ENCODE results near the gene BLOC1S1.

The BLOC1S1 gene

DNA sequence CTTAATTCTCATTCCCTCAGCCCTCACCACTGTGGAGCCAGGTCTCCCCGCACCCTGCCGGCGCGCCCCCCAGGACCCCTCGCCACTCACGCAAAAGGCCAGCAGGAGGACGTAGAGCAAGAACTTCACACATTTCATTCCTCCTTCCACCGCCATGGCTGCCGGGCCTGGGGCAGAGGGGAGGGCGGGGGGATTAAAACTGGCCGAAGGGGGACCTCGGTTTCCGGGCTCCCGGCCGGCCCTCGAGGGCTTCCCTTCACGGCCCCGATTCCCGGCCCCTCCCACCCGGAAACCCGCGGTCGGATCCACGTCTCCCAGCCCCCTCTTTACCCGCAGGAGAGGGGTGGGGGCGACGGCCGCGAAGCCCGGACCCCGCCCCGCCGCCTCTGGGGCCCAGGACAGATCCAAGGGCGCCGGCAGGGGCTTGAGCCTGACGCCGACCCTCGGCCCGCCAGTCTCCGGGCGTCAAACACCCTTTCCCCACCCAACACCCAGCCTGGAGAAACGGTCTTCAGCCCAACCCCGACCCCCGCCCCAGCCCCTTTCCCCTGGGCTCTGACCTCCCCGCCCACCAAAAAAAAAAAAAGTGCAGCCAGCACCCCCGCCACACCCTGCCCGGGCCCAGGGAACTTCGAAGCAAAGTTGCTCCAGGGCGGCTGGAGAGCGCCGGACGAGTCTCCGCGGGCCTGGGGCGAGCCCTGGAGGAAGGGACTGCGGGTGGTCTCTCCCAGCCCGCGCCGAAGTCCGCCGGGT is 12.5 kb downstream of the BLOC1S1 start:
- no peak for DNase-seq (ENCODE audit: low spot score)
- TF ChIP-seq, protein P1, sequence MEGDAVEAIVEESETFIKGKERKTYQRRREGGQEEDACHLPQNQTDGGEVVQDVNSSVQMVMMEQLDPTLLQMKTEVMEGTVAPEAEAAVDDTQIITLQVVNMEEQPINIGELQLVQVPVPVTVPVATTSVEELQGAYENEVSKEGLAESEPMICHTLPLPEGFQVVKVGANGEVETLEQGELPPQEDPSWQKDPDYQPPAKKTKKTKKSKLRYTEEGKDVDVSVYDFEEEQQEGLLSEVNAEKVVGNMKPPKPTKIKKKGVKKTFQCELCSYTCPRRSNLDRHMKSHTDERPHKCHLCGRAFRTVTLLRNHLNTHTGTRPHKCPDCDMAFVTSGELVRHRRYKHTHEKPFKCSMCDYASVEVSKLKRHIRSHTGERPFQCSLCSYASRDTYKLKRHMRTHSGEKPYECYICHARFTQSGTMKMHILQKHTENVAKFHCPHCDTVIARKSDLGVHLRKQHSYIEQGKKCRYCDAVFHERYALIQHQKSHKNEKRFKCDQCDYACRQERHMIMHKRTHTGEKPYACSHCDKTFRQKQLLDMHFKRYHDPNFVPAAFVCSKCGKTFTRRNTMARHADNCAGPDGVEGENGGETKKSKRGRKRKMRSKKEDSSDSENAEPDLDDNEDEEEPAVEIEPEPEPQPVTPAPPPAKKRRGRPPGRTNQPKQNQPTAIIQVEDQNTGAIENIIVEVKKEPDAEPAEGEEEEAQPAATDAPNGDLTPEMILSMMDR (IDR thresholded peaks at IDR 0.05; ENCODE audit: extremely low read depth, missing control alignments), result no peak

DNA sequence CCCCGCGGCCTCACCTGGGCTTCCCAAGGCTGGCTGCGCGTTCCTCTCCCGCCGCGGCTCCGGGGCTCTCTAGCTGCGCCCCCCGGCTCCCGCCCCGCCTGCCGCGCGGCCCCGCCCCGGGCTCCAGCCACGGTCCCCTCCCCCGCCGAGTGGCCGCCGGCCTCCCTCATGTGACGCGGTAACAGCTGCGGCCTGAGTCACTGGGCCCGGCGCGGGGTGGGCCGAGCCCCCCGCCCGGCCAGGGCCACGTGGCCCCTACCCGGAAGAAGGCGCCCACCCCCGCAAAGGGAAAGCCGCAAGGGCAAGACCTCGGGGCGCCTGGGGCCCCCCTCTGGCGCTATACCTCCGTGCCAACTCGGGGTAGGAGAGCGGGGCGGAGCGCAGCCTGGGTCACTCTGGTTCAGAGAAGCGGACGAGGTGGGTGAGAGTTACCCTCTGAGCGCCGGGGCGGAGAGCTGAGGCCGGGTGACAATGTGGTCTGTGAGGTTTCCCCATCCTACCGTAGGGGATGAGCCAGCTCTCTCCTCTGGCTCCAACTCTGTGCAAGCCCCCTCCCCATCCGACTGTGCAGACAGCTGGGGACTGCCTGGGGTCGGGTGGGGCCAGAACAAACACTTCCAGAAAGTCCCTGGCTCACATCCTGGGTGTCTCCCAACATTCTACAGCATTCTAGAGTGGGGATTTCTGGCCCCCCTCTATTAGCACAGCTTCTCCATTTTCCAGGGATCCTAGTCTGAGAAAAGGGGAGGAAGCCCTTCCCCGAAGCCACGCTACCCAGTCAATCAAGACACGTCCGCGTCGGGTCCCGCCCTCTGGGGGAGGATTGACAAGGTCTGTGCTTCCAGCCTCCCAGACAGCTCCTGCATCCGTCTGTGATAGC is 13.3 kb downstream of the BLOC1S1 start, which contains the start of gene CD63:
CD63 (minus strand) TSS at position 71 of the 880 bp plus-strand sequence. CDS start 668 bp downstream, outside the sequence.
- TF ChIP-seq, protein P1 (IDR thresholded peaks at IDR 0.05; ENCODE audit: extremely low read depth, missing control alignments), result no peak
- peak; percentile 98 for DNase-seq (ENCODE audit: low spot score)

DNA sequence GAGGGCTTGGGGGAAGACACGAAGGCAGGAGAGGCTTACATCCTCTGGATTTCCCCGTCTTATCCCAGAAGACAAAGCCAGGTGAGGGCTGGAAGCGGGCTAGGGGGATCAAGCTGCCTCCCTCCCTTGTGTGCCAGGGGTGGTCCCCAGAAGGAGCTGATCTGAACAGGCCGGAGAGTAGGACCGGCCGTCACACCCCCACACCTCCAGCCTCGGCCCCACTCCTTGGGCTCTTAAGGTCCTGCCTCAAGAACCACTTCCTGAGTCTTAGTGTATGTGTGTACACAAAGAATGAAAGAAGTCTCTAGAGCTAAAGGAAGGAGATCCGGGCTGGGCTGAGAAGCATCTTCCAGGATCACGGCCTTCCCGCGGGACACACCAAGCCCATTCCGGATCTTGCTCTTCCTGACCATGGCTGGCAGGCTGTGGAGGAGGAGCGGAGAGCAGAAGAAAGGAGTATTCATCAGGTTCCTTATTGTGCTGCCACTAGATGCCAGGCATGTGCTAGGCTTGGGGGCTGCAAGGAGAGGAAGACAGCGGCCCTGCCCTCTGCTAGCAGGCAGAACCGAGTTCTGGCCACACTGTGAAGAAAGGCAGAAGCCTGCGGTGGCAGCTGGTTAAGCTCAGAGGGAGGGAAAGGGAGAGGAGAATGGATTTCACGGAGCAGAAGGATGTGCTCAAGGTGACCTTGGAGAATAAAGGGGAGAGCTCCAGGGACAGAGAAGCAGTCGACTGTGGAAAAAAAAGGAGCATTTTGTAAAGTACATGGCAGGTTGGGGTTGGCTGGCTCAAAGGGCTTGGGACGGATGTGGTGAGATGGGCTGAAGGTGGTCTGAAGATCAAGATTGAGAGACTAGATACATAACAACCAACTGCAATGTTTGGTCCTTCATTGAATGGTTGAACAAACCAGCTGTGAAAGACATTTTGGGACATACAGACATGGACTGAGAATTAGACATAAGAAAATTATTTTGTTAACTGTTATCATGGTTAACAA is 14.3 kb downstream of the BLOC1S1 start:
- peak; percentile 75 for DNase-seq (ENCODE audit: low spot score)
- TF ChIP-seq, protein P1 (IDR thresholded peaks at IDR 0.05; ENCODE audit: extremely low read depth, missing control alignments), result no peak

DNA sequence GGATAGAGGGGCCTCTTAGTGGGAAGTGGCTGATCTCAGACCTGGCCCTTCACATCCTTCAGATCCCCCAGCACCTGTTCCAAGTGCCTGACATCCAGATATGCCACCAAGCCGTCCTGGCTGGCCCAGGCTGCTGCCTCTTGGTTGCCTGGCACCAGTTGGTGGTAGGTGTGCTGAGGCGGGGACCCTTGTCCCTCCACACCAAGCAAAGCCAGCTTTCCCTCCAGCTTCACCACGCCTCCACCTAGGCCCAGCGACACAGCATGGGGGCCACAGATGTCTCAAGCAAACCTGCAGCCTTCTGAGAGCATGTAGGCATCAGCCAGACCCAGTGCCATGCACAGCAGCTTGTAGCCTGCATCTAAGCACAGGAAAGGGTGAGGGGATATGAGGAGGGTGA is 16.4 kb downstream of the BLOC1S1 start:
- TF ChIP-seq, protein P1 (IDR thresholded peaks at IDR 0.05; ENCODE audit: extremely low read depth, missing control alignments), result no peak

DNA sequence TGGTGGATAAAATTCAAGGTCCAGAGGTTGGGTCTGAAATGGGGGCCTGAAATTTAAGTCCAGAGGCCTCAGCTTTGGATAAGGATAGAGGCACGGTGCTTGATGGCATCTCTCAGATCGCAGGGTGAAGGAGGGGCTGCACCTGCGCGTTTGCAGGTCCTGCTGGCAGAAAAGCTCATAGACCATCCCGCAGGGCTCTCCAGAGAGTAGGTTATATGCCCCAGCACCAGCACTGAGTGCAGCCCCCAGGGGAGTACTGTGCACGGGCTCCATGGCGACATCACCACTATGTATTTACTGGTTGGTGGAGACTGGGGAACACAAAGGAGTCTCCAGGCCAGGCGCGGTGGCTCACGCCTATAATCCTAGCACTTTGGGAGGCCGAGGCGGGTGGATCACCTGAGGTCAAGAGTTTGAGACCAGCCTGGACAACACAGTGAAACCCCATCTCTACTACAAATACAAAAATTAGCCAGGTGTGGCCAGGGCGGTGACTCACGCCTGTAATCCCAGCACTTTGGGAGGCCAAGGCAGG is 17.2 kb downstream of the BLOC1S1 start:
- TF ChIP-seq, protein P1 (IDR thresholded peaks at IDR 0.05; ENCODE audit: extremely low read depth, missing control alignments), result no peak
- DNase-seq (ENCODE audit: low spot score), result no peak

More for the DNA sequence above, 16.4 kb downstream of the BLOC1S1 start:
- DNase-seq (ENCODE audit: low spot score), result no peak

DNA sequence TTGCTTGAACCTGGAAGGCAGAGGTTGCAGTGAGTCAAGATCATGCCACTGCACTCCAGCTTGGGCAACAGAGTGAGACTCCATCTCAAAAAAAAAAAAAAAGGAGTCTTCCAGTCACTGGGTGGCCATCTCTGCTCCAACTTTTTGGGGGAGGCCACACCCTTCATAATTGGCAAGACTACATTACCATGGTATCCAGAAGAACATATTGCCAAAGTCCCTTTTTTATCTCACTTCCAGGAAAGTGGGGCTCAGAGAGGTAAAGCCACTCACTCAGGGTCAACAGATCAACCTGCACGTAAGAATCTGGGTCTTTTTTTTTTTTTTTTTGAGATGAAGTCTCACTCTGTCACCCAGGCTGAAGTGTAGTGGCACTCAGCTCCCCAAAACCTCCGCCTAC is 18.0 kb downstream of the BLOC1S1 start:
- TF ChIP-seq, protein P1 (IDR thresholded peaks at IDR 0.05; ENCODE audit: extremely low read depth, missing control alignments), result no peak

More for the DNA sequence above, 18.0 kb downstream of the BLOC1S1 start:
- no peak for DNase-seq (ENCODE audit: low spot score)
